ENCODE data around the gene NCKAP5. TPM values are rescaled to one million over a fixed set of nuclear protein-coding genes. Genes with fewer than 3 reads are reported as not detected.

NCKAP5 gene
- polyA plus RNA-seq, 3 donors, result not detected

DNA sequence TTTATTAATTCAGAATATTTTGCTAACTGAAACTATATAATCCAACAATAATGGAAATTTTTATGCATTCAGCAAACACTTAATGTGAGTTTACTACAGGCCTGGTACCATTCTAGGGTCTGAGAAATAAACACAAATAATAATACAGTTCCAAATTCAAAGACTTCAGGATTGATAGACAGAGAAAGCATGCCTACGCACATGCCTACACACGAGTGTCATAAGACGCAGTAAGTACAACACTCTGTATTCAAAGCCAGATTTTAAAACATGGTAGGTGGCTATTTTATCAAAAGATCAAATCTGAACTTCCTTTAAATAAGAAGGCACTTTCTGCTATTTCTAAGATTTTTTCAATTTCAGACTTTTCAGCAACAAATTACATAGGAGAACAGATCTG is 346.9 kb downstream of the NCKAP5 start:
- Mint-ChIP-seq H3K27me3 (ENCODE audit: low read depth in 3 of 3) (peaks cover 0 to 2% (median 0%) of the 10 kb centered on the region in 3 donors), H3K9me3 (peaks cover 0 to 2% (median 0%) of the 10 kb centered on the region in 7 donors), H3K4me3 (no peak overlapping the region), H3K4me1 (no peaks in the 10 kb centered on the region), H3K36me3 (no peaks in the 10 kb centered on the region), H3K27ac (no peak overlapping the region)
- Histone ChIP-seq H3K9me3 (replicated peaks in 1 of 2; ENCODE audit: control insufficient read depth in 1 of 2, insufficient read depth in 1 of 2, low read length in 2 of 2) (no peaks in the 10 kb centered on the region), H2AFZ (ENCODE audit: insufficient read depth, low read depth, low read length, poor library complexity, severe bottlenecking) (no peak overlapping the region), H3K79me2 (ENCODE audit: insufficient read depth, low read length) (no peaks in the 10 kb centered on the region), H3K9ac (ENCODE audit: insufficient read depth, low read length, poor library complexity, severe bottlenecking) (no peak overlapping the region), H3K27ac (ENCODE audit: low read depth in 1 of 2, low read length in 2 of 2) (no peak overlapping the region), H4K20me1 (ENCODE audit: insufficient read depth, low read length) (no peaks in the 10 kb centered on the region), H3K4me2 (replicated peaks; ENCODE audit: extremely low read depth, low read length, poor library complexity, severe bottlenecking) (no peak overlapping the region), H3K36me3 (replicated peaks in 1 of 2; ENCODE audit: control insufficient read depth in 1 of 2, insufficient read depth in 2 of 2, low read length in 2 of 2) (no peaks in the 10 kb centered on the region), H3K27me3 (ENCODE audit: control insufficient read depth in 2 of 2, insufficient read depth in 2 of 2, low read length in 2 of 2) (no peaks in the 10 kb centered on the region), H3K4me1 (ENCODE audit: control insufficient read depth in 1 of 2, insufficient read depth in 2 of 2, low read length in 2 of 2) (no peaks in the 10 kb centered on the region), H3K4me3 (replicated peaks in 1 of 3; ENCODE audit: low read depth in 2 of 3, low read length in 3 of 3) (no peak overlapping the region)
- WGBS (ENCODE audit: insufficient coverage), result no CpG with 5 or more reads among the region's 3 CpGs
- no peak for DNase-seq
- intact Hi-C loops (cut with micrococcal nuclease), result no loop called here
- TF ChIP-seq, protein P1, sequence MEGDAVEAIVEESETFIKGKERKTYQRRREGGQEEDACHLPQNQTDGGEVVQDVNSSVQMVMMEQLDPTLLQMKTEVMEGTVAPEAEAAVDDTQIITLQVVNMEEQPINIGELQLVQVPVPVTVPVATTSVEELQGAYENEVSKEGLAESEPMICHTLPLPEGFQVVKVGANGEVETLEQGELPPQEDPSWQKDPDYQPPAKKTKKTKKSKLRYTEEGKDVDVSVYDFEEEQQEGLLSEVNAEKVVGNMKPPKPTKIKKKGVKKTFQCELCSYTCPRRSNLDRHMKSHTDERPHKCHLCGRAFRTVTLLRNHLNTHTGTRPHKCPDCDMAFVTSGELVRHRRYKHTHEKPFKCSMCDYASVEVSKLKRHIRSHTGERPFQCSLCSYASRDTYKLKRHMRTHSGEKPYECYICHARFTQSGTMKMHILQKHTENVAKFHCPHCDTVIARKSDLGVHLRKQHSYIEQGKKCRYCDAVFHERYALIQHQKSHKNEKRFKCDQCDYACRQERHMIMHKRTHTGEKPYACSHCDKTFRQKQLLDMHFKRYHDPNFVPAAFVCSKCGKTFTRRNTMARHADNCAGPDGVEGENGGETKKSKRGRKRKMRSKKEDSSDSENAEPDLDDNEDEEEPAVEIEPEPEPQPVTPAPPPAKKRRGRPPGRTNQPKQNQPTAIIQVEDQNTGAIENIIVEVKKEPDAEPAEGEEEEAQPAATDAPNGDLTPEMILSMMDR (IDR thresholded peaks at IDR 0.05), result no peak

DNA sequence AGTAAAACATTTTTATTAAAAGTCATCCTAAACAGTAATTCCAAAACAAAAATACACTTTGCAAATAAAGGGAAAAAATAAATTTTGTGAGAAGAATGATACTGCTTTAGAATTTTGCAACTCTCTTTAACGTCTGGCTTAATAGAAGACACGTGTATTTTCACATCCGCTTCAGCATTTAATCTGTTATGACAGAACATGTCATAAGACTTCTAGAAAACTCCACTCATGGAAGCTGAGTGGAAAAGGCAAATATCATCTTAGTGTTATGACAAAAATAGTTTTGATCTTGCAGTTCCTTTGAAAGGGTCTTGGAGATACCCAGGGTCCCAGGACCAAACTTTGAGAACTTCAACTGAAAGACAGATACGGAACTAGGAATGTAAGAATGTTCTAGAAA is 350.1 kb downstream of the NCKAP5 start:
- DNase-seq, result no peak
- H3K9ac ChIP-seq (ENCODE audit: insufficient read depth, low read length, poor library complexity, severe bottlenecking), result no peak overlapping the region

More for the DNA sequence above, 350.1 kb downstream of the NCKAP5 start:
- no peaks in the 10 kb centered on the region for H3K79me2 ChIP-seq (ENCODE audit: insufficient read depth, low read length)
- H3K4me3 ChIP-seq (replicated peaks in 1 of 3; ENCODE audit: low read depth in 2 of 3, low read length in 3 of 3), result no peak overlapping the region
- no peaks in the 10 kb centered on the region for H3K4me1 ChIP-seq (ENCODE audit: control insufficient read depth in 1 of 2, insufficient read depth in 2 of 2, low read length in 2 of 2)
- no peak overlapping the region for H3K27ac ChIP-seq (ENCODE audit: low read depth in 1 of 2, low read length in 2 of 2)
- intact Hi-C loops (cut with micrococcal nuclease), result no loop called here
- no peaks in the 10 kb centered on the region for H3K9me3 ChIP-seq (replicated peaks in 1 of 2; ENCODE audit: control insufficient read depth in 1 of 2, insufficient read depth in 1 of 2, low read length in 2 of 2)
- H3K4me1 Mint-ChIP-seq, result no peaks in the 10 kb centered on the region
- no peak overlapping the region for H3K4me3 Mint-ChIP-seq
- no peak overlapping the region for H2AFZ ChIP-seq (ENCODE audit: insufficient read depth, low read depth, low read length, poor library complexity, severe bottlenecking)
- H4K20me1 ChIP-seq (ENCODE audit: insufficient read depth, low read length), result no peaks in the 10 kb centered on the region
- no peaks in the 10 kb centered on the region for H3K27me3 Mint-ChIP-seq (ENCODE audit: low read depth in 3 of 3)
- H3K36me3 Mint-ChIP-seq, result no peaks in the 10 kb centered on the region
- H3K36me3 ChIP-seq (replicated peaks in 1 of 2; ENCODE audit: control insufficient read depth in 1 of 2, insufficient read depth in 2 of 2, low read length in 2 of 2), result no peaks in the 10 kb centered on the region
- H3K4me2 ChIP-seq (replicated peaks; ENCODE audit: extremely low read depth, low read length, poor library complexity, severe bottlenecking), result no peak overlapping the region
- peaks cover 0 to 4% (median 0%) of the 10 kb centered on the region in 7 donors for H3K9me3 Mint-ChIP-seq
- no CpG with 5 or more reads among the region's 4 CpGs for WGBS (ENCODE audit: insufficient coverage)
- TF ChIP-seq, protein P1 (IDR thresholded peaks at IDR 0.05), result no peak
- no peak overlapping the region for H3K27ac Mint-ChIP-seq
- H3K27me3 ChIP-seq (ENCODE audit: control insufficient read depth in 2 of 2, insufficient read depth in 2 of 2, low read length in 2 of 2), result no peaks in the 10 kb centered on the region
